ENCODE data around the gene C9orf43. TPM values are rescaled to one million over a fixed set of nuclear protein-coding genes. Genes with fewer than 3 reads are reported as not detected.
"Not testable (repeated sequence)": the region's sequence is repeated elsewhere in the genome, so short reads cannot be mapped to it uniquely, and the experiment has no call there.

C9orf43 gene
- total RNA-seq, 2 donors from 2014 or later, result 0.85 TPM; not detected in 1

- Histone ChIP-seq H3K36me3 (peaks cover 5% of the 10 kb centered on the region), H3K4me1 (ENCODE audit: control insufficient read depth in 1 of 2, low read depth in 2 of 2) (peaks cover 3 to 26% of the 10 kb centered on the region in 2 donors), H3K4me3 (no peak overlapping the region), H3K9me3 (no peaks in the 10 kb centered on the region), H3K27me3 (replicated peaks; ENCODE audit: insufficient read depth) (no peaks in the 10 kb centered on the region), H3K27ac (no peak overlapping the region)
- TF ChIP-seq CTCF (IDR thresholded peaks at IDR 0.05), result no peak
- ATAC-seq (ENCODE audit: insufficient number of reproducible peaks, low FRiP score, low read depth) (no peak), DNase-seq (ENCODE audit: low spot score) (no peak)
Measured at GRCh38 chr9:113403646-113404045, 6.9 kb upstream of the C9orf43 start.

- peaks cover 6 to 21% of the 10 kb centered on the region in 2 donors for H3K4me1 ChIP-seq (ENCODE audit: control insufficient read depth in 1 of 2, low read depth in 2 of 2)
- not testable (repeated sequence) for H3K4me3 ChIP-seq; H3K36me3 ChIP-seq; ATAC-seq (ENCODE audit: insufficient number of reproducible peaks, low FRiP score, low read depth); DNase-seq (ENCODE audit: low spot score); H3K27me3 ChIP-seq (replicated peaks; ENCODE audit: insufficient read depth); H3K9me3 ChIP-seq
- peak overlapping the region in 1 of 2 donors; percentile 32 for H3K27ac ChIP-seq
Measured at GRCh38 chr9:113406353-113406752, 4.2 kb upstream of the C9orf43 start.

DNA sequence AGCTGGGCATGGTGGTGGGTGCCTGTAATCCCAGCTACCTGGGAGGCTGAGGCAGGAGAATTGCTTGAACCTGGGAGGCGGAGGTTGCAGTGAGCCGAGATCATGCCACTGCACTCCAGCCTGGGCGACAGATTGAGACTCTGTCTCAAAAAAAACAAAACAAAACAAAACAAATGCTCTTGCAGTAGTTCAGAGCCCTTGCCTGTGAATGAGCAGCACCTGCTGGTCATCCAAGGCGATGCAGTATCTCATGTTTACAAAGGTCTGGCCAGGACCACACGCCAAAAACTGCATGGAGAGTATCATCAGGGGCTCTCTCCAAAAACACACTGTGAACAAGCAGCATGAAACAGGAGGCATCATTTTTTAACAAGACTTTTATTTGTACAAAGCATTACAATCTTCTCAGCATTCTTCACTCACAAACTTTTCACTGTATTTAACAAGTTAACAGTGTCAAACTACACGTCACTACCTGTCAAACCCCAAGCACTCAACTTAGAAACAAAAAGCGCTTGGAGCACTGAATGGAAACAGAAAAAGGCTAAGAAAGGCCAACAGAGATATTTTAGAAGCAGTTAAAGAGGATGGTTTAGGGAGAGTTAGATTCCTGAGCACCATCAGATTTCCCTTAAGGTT is 3.6 kb upstream of the C9orf43 start:
- H3K27me3 ChIP-seq (replicated peaks; ENCODE audit: insufficient read depth); H3K4me3 ChIP-seq; H3K36me3 ChIP-seq; ATAC-seq (ENCODE audit: insufficient number of reproducible peaks, low FRiP score, low read depth); H3K9me3 ChIP-seq: not testable (repeated sequence)
- DNase-seq (ENCODE audit: low spot score), result peak; percentile 14
- Histone ChIP-seq H3K4me1 (ENCODE audit: control insufficient read depth in 1 of 2, low read depth in 2 of 2) (peaks cover 8 to 19% of the 10 kb centered on the region in 2 donors), H3K27ac (peak overlapping the region in 1 of 2 donors; percentile 32)
- TF ChIP-seq CTCF (IDR thresholded peaks at IDR 0.05), result peak; percentile 70

GRCh38 chr9:113409481-113409880 is 1.1 kb upstream of the C9orf43 start:
- no peak for DNase-seq (ENCODE audit: low spot score)
- no peak for ATAC-seq (ENCODE audit: insufficient number of reproducible peaks, low FRiP score, low read depth)
- Histone ChIP-seq H3K4me1 (ENCODE audit: control insufficient read depth in 1 of 2, low read depth in 2 of 2) (peaks cover 8 to 19% of the 10 kb centered on the region in 2 donors), H3K9me3 (no peaks in the 10 kb centered on the region), H3K4me3 (peak overlapping the region; percentile 91), H3K27me3 (replicated peaks; ENCODE audit: insufficient read depth) (no peaks in the 10 kb centered on the region), H3K36me3 (peaks cover 8% of the 10 kb centered on the region), H3K27ac (peak overlapping the region; percentile 92 to 93)
- TF ChIP-seq CTCF (IDR thresholded peaks at IDR 0.05), result no peak

DNA sequence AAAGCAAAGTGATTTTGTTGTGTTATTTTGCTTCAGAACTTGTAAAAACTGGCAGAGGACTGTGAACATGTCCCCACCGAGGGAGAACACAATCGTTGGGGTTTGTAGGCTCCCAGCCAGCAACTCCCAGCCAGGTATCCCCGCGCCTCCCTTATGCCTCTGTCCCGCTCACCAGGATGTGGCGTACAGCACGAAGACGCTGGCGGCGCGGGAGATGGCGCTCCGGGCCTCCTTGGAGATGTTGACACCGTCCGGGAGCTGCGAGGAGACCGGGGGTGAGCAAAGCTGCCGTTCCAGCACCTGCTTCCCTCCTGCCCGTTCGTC is 702 bp upstream of the C9orf43 start:
- Histone ChIP-seq H3K36me3 (peaks cover 8% of the 10 kb centered on the region), H3K27me3 (replicated peaks; ENCODE audit: insufficient read depth) (no peaks in the 10 kb centered on the region), H3K9me3 (no peaks in the 10 kb centered on the region), H3K4me3 (peak overlapping the region; percentile 91), H3K4me1 (ENCODE audit: control insufficient read depth in 1 of 2, low read depth in 2 of 2) (peaks cover 8 to 19% of the 10 kb centered on the region in 2 donors), H3K27ac (peak overlapping the region; percentile 92 to 93)
- DNase-seq (ENCODE audit: low spot score), result no peak
- TF ChIP-seq CTCF (IDR thresholded peaks at IDR 0.05), result no peak
- ATAC-seq (ENCODE audit: insufficient number of reproducible peaks, low FRiP score, low read depth), result no peak
